A549 (cell line): ENCODE results near the gene TOX4. TPM values are rescaled to one million over a fixed set of nuclear protein-coding genes. Genes with fewer than 3 reads are reported as not detected.

Experiments
- ATAC-seq, 2 experiments: fragments of 200-7000 bp in 1 of 2; fragments of >200 bp in 1 of 2; cut with Nextera tagmentation in 1 of 2; cut with Tn5 transposase in 1 of 2; 3 replicates each; pipeline versions ENCODE4 v1.8.0 to v1.9.1; 2018 to 2020; ENCODE audit warnings: mild to moderate bottlenecking in 1 of 2, moderate library complexity in 1 of 2
- CTCF ChIA-PET: fragments of 300-600 bp; sonication (Branson Sonifier 250); formaldehyde crosslinking; extraction: SDS; loops from one replicate; lab custom pipeline; 2021; ENCODE audit warnings: antibody characterized with exemption, inconsistent platforms; lab: Yijun Ruan, JAX
- POLR2A ChIA-PET: fragments of 350-600 bp; formaldehyde crosslinking; extraction: SDS; loops from one replicate; lab custom pipeline; 2021; ENCODE audit warnings: antibody characterized with exemption, inconsistent platforms; lab: Yijun Ruan, JAX
- DNase-seq, 2 experiments: peaks; one replicate each; pipeline versions ENCODE4 v3.0.0 to v3.0.0-alpha.2; 2011 to 2016; ENCODE audit warnings: low read depth in 1 of 2, low spot score in 1 of 2
- FAIRE-seq: peaks from 2 replicates; lab custom pipeline; 2011; peaks lifted over from hg19 to GRCh38; lab: Jason Lieb, UNC
- H3K27ac ChIP-seq, 2 experiments: fragments of >200 bp; sonication (Bioruptor Twin); formaldehyde crosslinking; 3 replicates each; pipeline ENCODE4 v1.5.1; 2016 to 2017
- H3K4me1 ChIP-seq: fragments of >200 bp; sonication (Bioruptor Twin); formaldehyde crosslinking; 3 replicates; pipeline ENCODE4 v1.6.1; 2016
- H3K4me2 ChIP-seq: fragments of >200 bp; sonication (Bioruptor Twin); formaldehyde crosslinking; 3 replicates; pipeline ENCODE4 v1.6.1; 2016
- H3K4me3 ChIP-seq: fragments of >200 bp; sonication (Bioruptor Twin); formaldehyde crosslinking; 3 replicates; pipeline ENCODE4 v1.5.1; 2016
- H3K9me3 ChIP-seq: fragments of >200 bp; sonication (Bioruptor Twin); formaldehyde crosslinking; 3 replicates; pipeline ENCODE4 v1.6.1; 2016
- CBX2 ChIP-seq: fragments of 200-600 bp; sonication (generic); IDR thresholded peaks from 2 replicates; pipeline ENCODE4 v1.6.1; 2016; ENCODE audit warnings: low read depth, mild to moderate bottlenecking, borderline replicate concordance
- CBX8 ChIP-seq: fragments of 200-600 bp; sonication (generic); IDR thresholded peaks from 2 replicates; pipeline ENCODE4 v1.6.1; 2016
- CHD4 ChIP-seq: fragments of 200-600 bp; sonication (generic); IDR thresholded peaks from 2 replicates; pipeline ENCODE4 v1.6.1; 2016; ENCODE audit warnings: antibody characterized with exemption, mild to moderate bottlenecking, borderline replicate concordance
- EP300 ChIP-seq, 2 experiments: fragments of >200 bp; sonication (Bioruptor Twin); formaldehyde crosslinking; IDR thresholded peaks; 2 replicates in 1 of 2; 3 replicates in 1 of 2; pipeline ENCODE4 v1.6.1; 2016 to 2017
- ESRRA ChIP-seq: fragments of 150-350 bp; IDR thresholded peaks from 2 replicates; pipeline ENCODE4 v1.6.1; 2014; ENCODE audit warnings: mild to moderate bottlenecking, low read length, borderline replicate concordance
- FOSB ChIP-seq: fragments of 250-450 bp; sonication (Bioruptor Pico); IDR thresholded peaks from 2 replicates; pipeline ENCODE4 v1.5.0; 2020; ENCODE audit warnings: mild to moderate bottlenecking, moderate library complexity
- FOXS1 ChIP-seq: fragments of 250-450 bp; sonication (Bioruptor Pico); IDR thresholded peaks from 2 replicates; pipeline ENCODE4 v1.5.0; 2020; ENCODE audit warnings: mild to moderate bottlenecking, moderate library complexity
- HMGXB4 ChIP-seq: fragments of 250-450 bp; sonication (Bioruptor Pico); IDR thresholded peaks from 2 replicates; pipeline ENCODE4 v1.5.0; 2021; ENCODE audit warnings: mild to moderate bottlenecking, moderate library complexity, borderline replicate concordance
- HOXB13 ChIP-seq: fragments of 250-450 bp; sonication (Bioruptor Pico); IDR thresholded peaks from 2 replicates; pipeline ENCODE4 v1.5.0; 2020; ENCODE audit warnings: low read depth, mild to moderate bottlenecking, moderate library complexity
- HOXB5 ChIP-seq: fragments of 250-450 bp; sonication (Bioruptor Pico); IDR thresholded peaks from 2 replicates; pipeline ENCODE4 v1.5.0; 2020; ENCODE audit warnings: mild to moderate bottlenecking, moderate library complexity
- MAZ ChIP-seq: fragments of 150-350 bp; IDR thresholded peaks from 2 replicates; pipeline ENCODE4 v1.6.1; 2014; ENCODE audit warnings: antibody characterized with exemption, low read depth, low read length, borderline replicate concordance
- NFE2L2 ChIP-seq: fragments of 150-350 bp; conservative IDR thresholded peaks from 2 replicates; pipeline ENCODE4 v1.6.1; 2014; ENCODE audit warnings: low read length
- NPAS2 ChIP-seq: fragments of 250-450 bp; sonication (Bioruptor Pico); IDR thresholded peaks from 2 replicates; pipeline ENCODE4 v1.8.0; 2022; ENCODE audit warnings: mild to moderate bottlenecking, moderate library complexity, borderline replicate concordance
- PHF8 ChIP-seq: fragments of 200-600 bp; sonication (generic); IDR thresholded peaks from 2 replicates; pipeline ENCODE4 v1.6.1; 2016; ENCODE audit warnings: low read depth, mild to moderate bottlenecking, antibody characterized with exemption, moderate library complexity, borderline replicate concordance
- POLR2A ChIP-seq: IDR thresholded peaks from 2 replicates; pipeline ENCODE4 v1.6.1; 2012; ENCODE audit warnings: mild to moderate bottlenecking, low read length
- REST ChIP-seq: fragments of 200-600 bp; sonication (generic); IDR thresholded peaks from 2 replicates; pipeline ENCODE4 v1.6.1; 2016; ENCODE audit warnings: antibody characterized with exemption, mild to moderate bottlenecking, moderate library complexity
- RNF2 ChIP-seq: fragments of 200-600 bp; sonication (generic); IDR thresholded peaks from 2 replicates; pipeline ENCODE4 v1.6.1; 2016; ENCODE audit warnings: low read depth, mild to moderate bottlenecking, antibody characterized with exemption, moderate library complexity, borderline replicate concordance
- TFCP2L1 ChIP-seq: fragments of 250-450 bp; sonication (Bioruptor Pico); IDR thresholded peaks from 2 replicates; pipeline ENCODE4 v1.5.0; 2021; ENCODE audit warnings: mild to moderate bottlenecking
- TP53 ChIP-seq: fragments of 250-450 bp; sonication (Bioruptor Pico); IDR thresholded peaks from 2 replicates; pipeline ENCODE4 v1.5.0; 2021; ENCODE audit warnings: mild to moderate bottlenecking, moderate library complexity
- ZC3H11A ChIP-seq: fragments of 450-650 bp; IDR thresholded peaks from 2 replicates; pipeline ENCODE4 v1.6.1; 2014; ENCODE audit warnings: antibody characterized with exemption, mild to moderate bottlenecking
- ZSCAN20 ChIP-seq: fragments of 250-450 bp; sonication (Bioruptor Pico); IDR thresholded peaks from 2 replicates; pipeline ENCODE4 v1.8.0; 2022; ENCODE audit warnings: mild to moderate bottlenecking, moderate library complexity
- WGBS: methylation state at CpG from one replicate; pipeline ENCODE4 v1.1.6; 2017; ENCODE audit errors: missing lambda C conversion rate; 5-methylcytosine and 5-hydroxymethylcytosine counted together
- polyA plus RNA-seq, 4 experiments: library from polyadenylated mRNA; depleted of rRNA in 3 of 4; stranded (reverse); fragments of >200 nt; fragmentation: RNase III in 1 of 4; extraction: RNeasy Plus Mini Kit Qiagen cat#74134 plus additional on column Dnase treatment in 1 of 4; gene quantifications; 2 replicates in 3 of 4; 3 replicates in 1 of 4; pipeline ENCODE4 v1.2.3, GENCODE V29; 2011 to 2017

The TOX4 gene
- polyA plus RNA-seq, 2 of the 4 experiments (the other 2 are of a cell fraction) = 48.3 to 76.4 TPM

GRCh38 chr14:21526672-21527317 lies 49.8 kb downstream of the TOX4 start:
- DNase-seq = no peak
- no peak for ATAC-seq
- ChIA-PET POLR2A (interaction anchor here (0.9 to 6.5 kb wide), 3 partner anchors 12 to 50 kb away, joined by 3 to 43 read pairs (median 4); partner anchors contain the start of genes METTL3 and RAB2B), CTCF (interaction anchor here (1.1 to 3.2 kb wide), 5 partner anchors 11 to 32 kb away, joined by 3 to 14 read pairs (median 5); partner anchors contain the start of gene METTL3)
- TF ChIP-seq FOXS1 (CRISPR knock-in tag) (no peak), RNF2 (no peak), EP300 (IDR thresholded peaks at IDR 0.05) (no peak), TP53 (CRISPR knock-in tag) (no peak), TFCP2L1 (no peak), NFE2L2 (no peak), REST (no peak), CBX2 (no peak), NPAS2 (CRISPR knock-in tag) (no peak), ZSCAN20 (CRISPR knock-in tag) (no peak), MAZ (no peak), HMGXB4 (no peak)
- peak overlapping the region; percentile 60 to 88; a peak in 5 of 6 replicates for H3K27ac ChIP-seq
- H3K4me2 ChIP-seq = peak overlapping the region; percentile 79
- no peak for FAIRE-seq
- peak overlapping the region; percentile 52 for H3K4me3 ChIP-seq
- 0 out of 3 replicates have a peak, but pooled peaks cover 3% of the 10 kb centered on the region for H3K4me1 ChIP-seq
- WGBS = 80% methylated on average over 13 of the region's 13 CpGs
- no peaks in the 10 kb centered on the region for H3K9me3 ChIP-seq

DNA sequence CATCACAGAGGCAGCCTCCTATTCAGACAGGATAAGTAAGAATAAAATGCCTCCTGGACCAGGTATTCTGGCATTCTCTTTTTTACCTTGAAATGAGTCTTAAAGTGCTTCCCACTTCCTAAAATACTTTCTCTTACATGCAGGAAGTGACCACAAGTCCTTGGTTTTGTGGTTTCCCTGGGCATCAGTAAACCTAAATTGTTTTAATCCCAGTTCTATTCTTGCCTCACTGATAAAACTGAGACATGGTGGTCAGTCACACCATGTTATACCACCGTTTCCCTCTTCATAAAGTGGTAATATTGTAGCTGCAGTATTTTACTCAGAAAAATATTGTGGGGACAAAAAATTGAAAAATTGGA lies 50.3 kb downstream of the TOX4 start:
- DNase-seq (no peak), FAIRE-seq (no peak), ATAC-seq (no peak)
- no peak overlapping the region for H3K4me2 ChIP-seq
- 0 out of 3 replicates have a peak, but pooled peaks cover 3% of the 10 kb centered on the region for H3K4me1 ChIP-seq
- no peaks in the 10 kb centered on the region for H3K9me3 ChIP-seq
- TF ChIP-seq ZC3H11A = no peak
- no peak for TF ChIP-seq HOXB13 (CRISPR knock-in tag)
- TF ChIP-seq CHD4 = no peak
- TF ChIP-seq ESRRA = no peak
- TF ChIP-seq CBX8 = no peak
- TF ChIP-seq POLR2A = no peak
- no peak for TF ChIP-seq FOSB (CRISPR knock-in tag)
- TF ChIP-seq HOXB5 = no peak
- no peak for TF ChIP-seq PHF8
- ChIA-PET CTCF (interaction anchor here (0.6 to 3.2 kb wide), 7 partner anchors 11 to 1824 kb away, joined by 3 to 14 read pairs (median 3); partner anchors contain the start of gene METTL3), POLR2A (no interaction called here)
- no peak overlapping the region for H3K27ac ChIP-seq
- 67% methylated on average over 1 of the region's 1 CpG for WGBS
- H3K4me3 ChIP-seq = no peak overlapping the region
